Ishikawa (cell line): ENCODE measurements around the gene CHCHD1.

Experiments used
- CEBPB ChIP-seq: IDR thresholded peaks from 2 replicates; pipeline ENCODE4 v1.6.1; 2012
- CREB1 ChIP-seq: IDR thresholded peaks from 2 replicates; pipeline ENCODE4 v1.6.1; 2012; ENCODE audit warnings: low read depth
- EGR1 ChIP-seq: IDR thresholded peaks from 2 replicates; pipeline ENCODE4 v1.6.1; 2012
- EP300 ChIP-seq: IDR thresholded peaks from 2 replicates; pipeline ENCODE4 v1.6.1; 2012; ENCODE audit warnings: borderline replicate concordance
- FOXM1 ChIP-seq: IDR thresholded peaks from 2 replicates; pipeline ENCODE4 v1.6.1; 2012; ENCODE audit warnings: low read depth, borderline replicate concordance
- NFIC ChIP-seq: IDR thresholded peaks from 2 replicates; pipeline ENCODE4 v1.6.1; 2012
- RAD21 ChIP-seq: IDR thresholded peaks from 2 replicates; pipeline ENCODE4 v1.6.1; 2012; ENCODE audit warnings: low read depth
- TAF1 ChIP-seq: IDR thresholded peaks from 2 replicates; pipeline ENCODE4 v1.6.1; 2012; ENCODE audit warnings: low read depth, mild to moderate bottlenecking
- TCF12 ChIP-seq: IDR thresholded peaks from 2 replicates; pipeline ENCODE4 v1.6.1; 2012; ENCODE audit warnings: low read depth
- TEAD4 ChIP-seq: IDR thresholded peaks from 2 replicates; pipeline ENCODE4 v1.6.1; 2012
- USF1 ChIP-seq: IDR thresholded peaks from 2 replicates; pipeline ENCODE4 v1.6.1; 2012
- YY1 ChIP-seq: IDR thresholded peaks from 2 replicates; pipeline ENCODE4 v1.6.1; 2012; ENCODE audit warnings: low read depth
- ZBTB7A ChIP-seq: IDR thresholded peaks from 2 replicates; pipeline ENCODE4 v1.6.1; 2012; ENCODE audit warnings: low read depth
- TF ChIP-seq, protein P1 (sequence below): IDR thresholded peaks from 2 replicates; pipeline ENCODE4 v1.6.1; 2012; ENCODE audit warnings: low read depth, mild to moderate bottlenecking
- TF ChIP-seq, protein P2 (sequence below): IDR thresholded peaks from 2 replicates; pipeline ENCODE4 v1.6.1; 2012

The CHCHD1 gene

DNA sequence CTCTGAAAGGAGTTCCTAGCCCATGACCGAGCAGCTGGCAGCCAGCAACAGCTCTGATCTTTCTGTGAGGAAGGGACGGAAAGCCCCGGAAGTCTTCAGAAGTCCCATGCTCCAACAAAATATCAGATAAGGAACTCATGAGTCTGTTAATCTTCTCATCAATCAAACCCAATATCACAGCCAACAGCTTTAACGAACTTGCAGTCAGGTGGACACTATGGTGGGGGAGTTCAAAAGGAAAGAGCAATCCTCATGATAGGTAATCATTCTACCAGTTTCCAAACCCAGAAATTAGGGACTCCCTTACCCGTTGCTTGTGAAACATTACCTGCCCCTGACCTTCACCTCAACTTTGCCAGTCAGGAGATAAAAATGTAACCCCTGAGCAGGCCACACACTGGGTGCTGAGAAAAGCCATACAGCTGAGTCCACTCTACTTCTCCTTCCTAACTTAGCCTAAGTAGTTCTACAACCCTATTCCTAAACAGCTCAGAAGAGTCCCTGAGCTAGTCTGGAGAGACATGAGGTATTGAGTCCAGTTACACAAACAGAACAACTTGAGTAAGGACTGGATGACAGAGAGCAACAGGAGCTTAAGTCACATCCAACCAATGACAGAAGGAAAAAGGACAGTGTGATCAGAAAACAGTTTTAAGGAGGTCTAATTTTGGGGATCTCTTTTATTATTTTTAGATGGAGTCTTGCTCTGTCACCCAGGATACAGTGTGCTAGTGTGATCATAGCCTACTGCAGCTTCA is 27.4 kb downstream of the CHCHD1 start:
- TF ChIP-seq CREB1 (no peak), FOXM1 (no peak), NFIC (no peak), TCF12 (no peak), YY1 (no peak), TAF1 (no peak), ZBTB7A (no peak), CEBPB (no peak), EGR1 (no peak), TEAD4 (no peak), USF1 (no peak), EP300 (no peak), RAD21 (no peak)
- TF ChIP-seq, protein P1, sequence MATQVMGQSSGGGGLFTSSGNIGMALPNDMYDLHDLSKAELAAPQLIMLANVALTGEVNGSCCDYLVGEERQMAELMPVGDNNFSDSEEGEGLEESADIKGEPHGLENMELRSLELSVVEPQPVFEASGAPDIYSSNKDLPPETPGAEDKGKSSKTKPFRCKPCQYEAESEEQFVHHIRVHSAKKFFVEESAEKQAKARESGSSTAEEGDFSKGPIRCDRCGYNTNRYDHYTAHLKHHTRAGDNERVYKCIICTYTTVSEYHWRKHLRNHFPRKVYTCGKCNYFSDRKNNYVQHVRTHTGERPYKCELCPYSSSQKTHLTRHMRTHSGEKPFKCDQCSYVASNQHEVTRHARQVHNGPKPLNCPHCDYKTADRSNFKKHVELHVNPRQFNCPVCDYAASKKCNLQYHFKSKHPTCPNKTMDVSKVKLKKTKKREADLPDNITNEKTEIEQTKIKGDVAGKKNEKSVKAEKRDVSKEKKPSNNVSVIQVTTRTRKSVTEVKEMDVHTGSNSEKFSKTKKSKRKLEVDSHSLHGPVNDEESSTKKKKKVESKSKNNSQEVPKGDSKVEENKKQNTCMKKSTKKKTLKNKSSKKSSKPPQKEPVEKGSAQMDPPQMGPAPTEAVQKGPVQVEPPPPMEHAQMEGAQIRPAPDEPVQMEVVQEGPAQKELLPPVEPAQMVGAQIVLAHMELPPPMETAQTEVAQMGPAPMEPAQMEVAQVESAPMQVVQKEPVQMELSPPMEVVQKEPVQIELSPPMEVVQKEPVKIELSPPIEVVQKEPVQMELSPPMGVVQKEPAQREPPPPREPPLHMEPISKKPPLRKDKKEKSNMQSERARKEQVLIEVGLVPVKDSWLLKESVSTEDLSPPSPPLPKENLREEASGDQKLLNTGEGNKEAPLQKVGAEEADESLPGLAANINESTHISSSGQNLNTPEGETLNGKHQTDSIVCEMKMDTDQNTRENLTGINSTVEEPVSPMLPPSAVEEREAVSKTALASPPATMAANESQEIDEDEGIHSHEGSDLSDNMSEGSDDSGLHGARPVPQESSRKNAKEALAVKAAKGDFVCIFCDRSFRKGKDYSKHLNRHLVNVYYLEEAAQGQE, result no peak
- TF ChIP-seq, protein P2, sequence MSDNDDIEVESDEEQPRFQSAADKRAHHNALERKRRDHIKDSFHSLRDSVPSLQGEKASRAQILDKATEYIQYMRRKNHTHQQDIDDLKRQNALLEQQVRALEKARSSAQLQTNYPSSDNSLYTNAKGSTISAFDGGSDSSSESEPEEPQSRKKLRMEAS, result no peak

DNA sequence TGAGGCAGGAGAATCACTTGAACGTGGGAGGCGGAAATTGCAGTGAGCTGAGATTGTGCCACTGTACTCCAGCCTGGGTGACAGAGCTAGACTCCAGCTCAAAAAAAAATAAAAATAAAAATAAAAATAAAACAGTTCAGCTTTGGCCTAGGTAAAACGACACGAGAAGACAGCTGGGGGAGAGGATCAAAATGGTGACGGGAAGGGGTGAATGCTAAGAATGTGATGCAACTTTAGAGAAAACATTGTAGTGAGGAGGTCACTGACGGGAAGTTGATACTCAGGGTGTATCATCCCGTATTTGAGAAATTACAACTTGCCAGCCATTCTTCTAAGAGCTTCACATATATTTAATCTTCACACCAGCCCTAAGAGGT is 28.5 kb downstream of the CHCHD1 start:
- TF ChIP-seq FOXM1 (no peak), TEAD4 (no peak), ZBTB7A (no peak), CREB1 (no peak), NFIC (no peak)

- TF ChIP-seq CEBPB (no peak), ZBTB7A (peak; percentile 75; the same call in 1 of the 2 replicates), YY1 (no peak), TEAD4 (no peak), TAF1 (no peak)
These were observed 29.1 kb downstream of the CHCHD1 start for GRCh38 chr10:73810735-73811465.

- TF ChIP-seq ZBTB7A (no peak), FOXM1 (no peak), NFIC (no peak), RAD21 (no peak), TEAD4 (no peak), TAF1 (no peak), CREB1 (no peak), EGR1 (no peak), TCF12 (no peak), YY1 (no peak), EP300 (no peak), CEBPB (no peak), USF1 (no peak)
- TF ChIP-seq, protein P1, result no peak
- TF ChIP-seq, protein P2, result no peak
These were observed 30.8 kb downstream of the CHCHD1 start for GRCh38 chr10:73812657-73813056.

DNA sequence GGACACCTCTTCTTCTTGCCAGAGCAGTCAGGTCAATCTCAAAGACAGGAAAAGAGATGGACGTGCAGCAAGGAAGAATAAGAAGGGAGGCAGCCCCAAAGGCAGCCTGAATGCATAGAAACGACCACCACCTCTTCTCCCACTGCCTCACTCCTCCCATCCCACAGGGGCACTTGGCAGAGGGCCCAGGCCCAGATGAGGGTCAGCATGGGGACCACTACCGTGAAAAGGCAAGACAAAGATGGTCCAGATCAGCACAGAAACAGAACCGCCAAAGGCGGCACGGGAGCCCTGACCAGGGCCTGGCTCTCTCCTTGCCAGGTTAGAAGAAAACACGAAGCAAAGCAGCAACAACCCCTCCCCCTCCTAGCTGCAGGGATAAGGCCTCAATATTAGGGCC is 31.5 kb downstream of the CHCHD1 start:
- no peak for TF ChIP-seq ZBTB7A
